Gastroesophageal sphincter (tissue), 4 donors: Measurements from ENCODE around the gene RNF40. TPM values are rescaled to one million over a fixed set of nuclear protein-coding genes. Genes with fewer than 3 reads are reported as not detected.
"Not testable (repeated sequence)": the region's sequence is repeated elsewhere in the genome, so short reads cannot be mapped to it uniquely, and the experiment has no call there.

Experiments used
- ATAC-seq: fragments of 150-250 bp; one replicate; pipeline ENCODE4 v1.9.1; 2016; ENCODE audit warnings: mild to moderate bottlenecking, moderate library complexity
- H3K27ac ChIP-seq, 4 donors: fragments of 200-600 bp; sonication (generic) in 3 of 4; 1 replicate in 3 of 4; 2 replicates in 1 of 4; pipeline ENCODE4 v1.5.1; 2016 to 2019
- H3K27me3 ChIP-seq: fragments of 200-600 bp; sonication (generic); one replicate; pipeline ENCODE4 v1.5.1; 2019
- H3K36me3 ChIP-seq, 2 donors: fragments of 200-600 bp; sonication (generic); one replicate each; pipeline ENCODE4 v1.5.1; 2019; ENCODE audit warnings: control low read depth in 1 of 2
- H3K4me1 ChIP-seq, 3 donors: fragments of 200-600 bp; sonication (generic); 1 replicate in 2 of 3; 2 replicates in 1 of 3; pipeline ENCODE4 v1.5.1; 2016 to 2019; ENCODE audit warnings: control low read depth in 2 of 3
- H3K4me3 ChIP-seq, 2 donors: fragments of 200-600 bp; sonication (generic); one replicate each; pipeline ENCODE4 v1.5.1; 2019; ENCODE audit warnings: mild to moderate bottlenecking in 1 of 2, moderate library complexity in 1 of 2
- H3K9me3 ChIP-seq, 3 donors: fragments of 200-600 bp; sonication (generic); one replicate each; pipeline ENCODE4 v1.5.1; 2017 to 2019; ENCODE audit warnings: control low read depth in 2 of 3
- EP300 ChIP-seq: sonication (generic); formaldehyde crosslinking; IDR thresholded peaks from one replicate; pipeline ENCODE4 v1.6.1; 2017; ENCODE audit warnings: antibody characterized with exemption, mild to moderate bottlenecking
- POLR2A ChIP-seq, 2 donors: fragments of 450-650 bp; IDR thresholded peaks; one replicate each; pipeline ENCODE4 v1.6.1; 2017; ENCODE audit warnings: antibody characterized with exemption in 2 of 2, mild to moderate bottlenecking in 2 of 2, moderate library complexity in 1 of 2
- POLR2AphosphoS5 ChIP-seq: sonication (generic); formaldehyde crosslinking; IDR thresholded peaks from one replicate; pipeline ENCODE4 v1.6.1; 2017; ENCODE audit warnings: antibody characterized with exemption
- WGBS, 2 donors: methylation state at CpG; one replicate each; pipeline ENCODE4 v1.1.5; 2018; ENCODE audit warnings: low coverage in 1 of 2; 5-methylcytosine and 5-hydroxymethylcytosine counted together
- small RNA-seq, 4 donors: library from RNA; depleted of rRNA; stranded (forward); fragments of <200 nt; gene quantifications; one replicate each; pipeline ENCODE3, GENCODE V24; 2016
- total RNA-seq, 4 donors: library from RNA; depleted of rRNA; stranded (reverse); fragments of >200 nt; gene quantifications; one replicate each; pipeline ENCODE4 v1.1.0, GENCODE V29; 2016
- TF ChIP-seq, protein P1 (sequence below), 4 experiments: fragments of 200-600 bp in 2 of 4; fragments of 450-650 bp in 2 of 4; sonication (generic) in 1 of 4; IDR thresholded peaks; one replicate each; pipeline ENCODE4 v1.5.1; 2017 to 2019; ENCODE audit warnings: antibody characterized with exemption in 4 of 4, mild to moderate bottlenecking in 2 of 4, moderate library complexity in 2 of 4

The RNF40 gene
- total RNA-seq, 4 donors from 2014 or later = 76.4 to 108 (median 80.6) TPM

DNA sequence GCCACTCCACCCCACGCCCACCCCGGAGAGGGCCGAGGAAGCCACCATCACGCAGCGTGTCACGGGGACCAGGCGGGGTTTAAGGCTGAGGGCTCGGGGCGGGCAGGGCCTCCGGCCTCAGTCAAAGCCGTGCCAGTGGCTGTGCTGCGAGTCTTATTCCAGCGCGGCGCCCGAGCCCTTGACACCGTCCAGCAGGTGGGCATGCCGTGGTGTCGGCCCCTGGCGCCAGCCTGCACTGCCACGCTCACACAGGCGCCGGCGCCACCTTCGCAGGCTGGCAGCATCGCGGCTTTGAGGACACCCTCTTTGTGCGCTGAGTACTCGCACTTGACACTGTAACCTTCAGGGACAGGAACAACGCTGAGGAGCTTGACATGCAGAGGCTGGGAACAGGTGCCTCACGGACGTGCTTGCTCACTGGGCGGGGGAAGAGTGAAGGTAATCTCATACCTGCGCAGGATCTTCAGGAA is 58.9 kb downstream of the RNF40 start:
- no peak for TF ChIP-seq EP300
- TF ChIP-seq POLR2A (IDR thresholded peaks at IDR 0.05) = no peak
- TF ChIP-seq, protein P1, sequence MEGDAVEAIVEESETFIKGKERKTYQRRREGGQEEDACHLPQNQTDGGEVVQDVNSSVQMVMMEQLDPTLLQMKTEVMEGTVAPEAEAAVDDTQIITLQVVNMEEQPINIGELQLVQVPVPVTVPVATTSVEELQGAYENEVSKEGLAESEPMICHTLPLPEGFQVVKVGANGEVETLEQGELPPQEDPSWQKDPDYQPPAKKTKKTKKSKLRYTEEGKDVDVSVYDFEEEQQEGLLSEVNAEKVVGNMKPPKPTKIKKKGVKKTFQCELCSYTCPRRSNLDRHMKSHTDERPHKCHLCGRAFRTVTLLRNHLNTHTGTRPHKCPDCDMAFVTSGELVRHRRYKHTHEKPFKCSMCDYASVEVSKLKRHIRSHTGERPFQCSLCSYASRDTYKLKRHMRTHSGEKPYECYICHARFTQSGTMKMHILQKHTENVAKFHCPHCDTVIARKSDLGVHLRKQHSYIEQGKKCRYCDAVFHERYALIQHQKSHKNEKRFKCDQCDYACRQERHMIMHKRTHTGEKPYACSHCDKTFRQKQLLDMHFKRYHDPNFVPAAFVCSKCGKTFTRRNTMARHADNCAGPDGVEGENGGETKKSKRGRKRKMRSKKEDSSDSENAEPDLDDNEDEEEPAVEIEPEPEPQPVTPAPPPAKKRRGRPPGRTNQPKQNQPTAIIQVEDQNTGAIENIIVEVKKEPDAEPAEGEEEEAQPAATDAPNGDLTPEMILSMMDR (IDR thresholded peaks at IDR 0.05) = no peak
- no peak for TF ChIP-seq POLR2AphosphoS5
- no peak for ATAC-seq
- no peaks in the 10 kb centered on the region for H3K36me3 ChIP-seq
- no peak overlapping the region for H3K4me3 ChIP-seq
- no peak overlapping the region for H3K27ac ChIP-seq
- WGBS, 2 donors = no CpG with 5 or more reads among the region's 34 CpGs
- no peaks in the 10 kb centered on the region for H3K4me1 ChIP-seq
- H3K9me3 ChIP-seq = no peaks in the 10 kb centered on the region
- H3K27me3 ChIP-seq = no peaks in the 10 kb centered on the region

DNA sequence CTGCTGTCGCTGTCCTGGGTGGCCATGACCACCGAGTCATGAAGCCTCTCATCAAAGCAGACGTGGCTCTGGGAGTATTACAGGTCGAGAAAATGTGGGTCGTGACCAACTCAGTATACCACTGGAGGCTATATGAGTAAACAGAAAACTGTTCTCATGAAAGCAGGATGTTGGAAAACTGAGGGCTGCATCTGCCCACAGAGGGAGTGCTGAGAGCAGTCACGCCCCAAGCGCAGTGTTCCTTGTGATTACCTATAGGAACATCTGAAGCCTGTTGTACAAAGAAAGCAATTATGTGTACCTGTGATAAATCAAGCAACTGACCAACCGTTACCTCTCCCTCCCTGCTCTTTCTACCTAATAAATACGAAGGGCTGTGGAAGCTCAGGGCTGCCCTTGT is 59.3 kb downstream of the RNF40 start:
- ATAC-seq, H3K27me3 ChIP-seq, H3K9me3 ChIP-seq, H3K4me3 ChIP-seq, H3K27ac ChIP-seq, H3K4me1 ChIP-seq, H3K36me3 ChIP-seq: not testable (repeated sequence)
- 66 to 76% methylated on average over 2 to 6 of the region's 9 CpGs for WGBS, 2 donors

GRCh38 chr16:30821891-30822290 is 59.8 kb downstream of the RNF40 start:
- H3K27me3 ChIP-seq = no peaks in the 10 kb centered on the region
- no peak overlapping the region for H3K4me3 ChIP-seq
- no peaks in the 10 kb centered on the region for H3K36me3 ChIP-seq
- 87 to 88% methylated on average over 3 to 16 of the region's 17 CpGs for WGBS, 2 donors
- H3K27ac ChIP-seq = no peak overlapping the region
- TF ChIP-seq POLR2A (IDR thresholded peaks at IDR 0.05) (no peak), POLR2AphosphoS5 (no peak), EP300 (no peak)
- TF ChIP-seq, protein P1 (IDR thresholded peaks at IDR 0.05) = no peak
- no peaks in the 10 kb centered on the region for H3K4me1 ChIP-seq
- ATAC-seq = no peak
- no peaks in the 10 kb centered on the region for H3K9me3 ChIP-seq

Small RNA genes within 50 kb of the gene (small RNA-seq; reads per million reads assigned to genes)
- 0 reads per million in 4 donors for gene RF00017

Other genes starting within 250 kb of the RNF40 start
- 10 to 100 TPM; 41.3 to 87.8 (median 50.9) TPM for gene ZNF768, start 235.8 kb upstream of the RNF40 start, total RNA-seq
- gene ZNF747, start 227.5 kb upstream of the RNF40 start, total RNA-seq = 10 to 100 TPM; 15.3 to 31.6 (median 19.3) TPM
- gene ZNF764, start 203.9 kb upstream of the RNF40 start, total RNA-seq = 10 to 100 TPM in 2 of 4 donors, 1 to 10 TPM in 2; 6.3 to 13.1 (median 9.3) TPM
- gene ZNF688, start 190.6 kb upstream of the RNF40 start, total RNA-seq = 10 to 100 TPM; 15.9 to 22.1 (median 20.8) TPM
- 10 to 100 TPM in 3 of 4 donors, 1 to 10 TPM in 1; 6.9 to 17.0 (median 12.2) TPM for gene ZNF785, start 176.6 kb upstream of the RNF40 start, total RNA-seq
- 10 to 100 TPM in 2 of 4 donors, 1 to 10 TPM in 2; 9.7 to 13.1 (median 11.4) TPM for gene ZNF689, start 151.9 kb upstream of the RNF40 start, total RNA-seq
- gene PRR14, start 111.4 kb upstream of the RNF40 start, total RNA-seq = 10 to 100 TPM; 21.7 to 49.2 (median 41.8) TPM
- gene FBRS, start 103.9 kb upstream of the RNF40 start, total RNA-seq = 10 to 100 TPM; 19.9 to 52.1 (median 32.8) TPM
- 10 to 100 TPM; 20.6 to 57.4 (median 36.0) TPM for gene SRCAP, start 63.2 kb upstream of the RNF40 start, total RNA-seq
- gene PHKG2, start 13.9 kb upstream of the RNF40 start, total RNA-seq = 10 to 100 TPM; 19.4 to 29.0 (median 23.4) TPM
- gene CFAP119, start 260 bp upstream of the RNF40 start, total RNA-seq = 1 to 10 TPM in 2 of 4 donors, not detected in 2; 1.3 to 1.9 TPM
- gene ZNF629, start 24.9 kb downstream of the RNF40 start, total RNA-seq = 10 to 100 TPM; 12.3 to 16.5 (median 14.5) TPM
- gene BCL7C, start 131.8 kb downstream of the RNF40 start, total RNA-seq = 10 to 100 TPM; 39.2 to 48.7 (median 42.0) TPM
- 10 to 100 TPM in 1 of 4 donors, 1 to 10 TPM in 3; 5.1 to 14.6 (median 6.2) TPM for gene CTF1, start 134.3 kb downstream of the RNF40 start, total RNA-seq
- 10 to 100 TPM in 3 of 4 donors, 1 to 10 TPM in 1; 10.0 to 23.5 (median 11.9) TPM for gene FBXL19, start 161.2 kb downstream of the RNF40 start, total RNA-seq
- 10 to 100 TPM; 23.7 to 51.5 (median 40.0) TPM for gene ORAI3, start 186.7 kb downstream of the RNF40 start, total RNA-seq
- gene SETD1A, start 195.4 kb downstream of the RNF40 start, total RNA-seq = 10 to 100 TPM in 2 of 4 donors, 1 to 10 TPM in 2; 5.5 to 12.9 (median 10.1) TPM
- 10 to 100 TPM; 10.1 to 26.2 (median 16.0) TPM for gene HSD3B7, start 222.9 kb downstream of the RNF40 start, total RNA-seq
- gene STX1B, start 248.3 kb downstream of the RNF40 start, total RNA-seq = 1 to 10 TPM in 2 of 4 donors, under 1 TPM in 1, not detected in 1; 0.54 to 3.3 (median 1.9) TPM